ENCODE results near the gene SCYGR6. TPM values are rescaled to one million over a fixed set of nuclear protein-coding genes. Genes with fewer than 3 reads are reported as not detected.
"Not testable (repeated sequence)": the region's sequence is repeated elsewhere in the genome, so short reads cannot be mapped to it uniquely, and the experiment has no call there.

The SCYGR6 gene
- total RNA-seq, 2 experiments from 2014 or later: not detected

- Mint-ChIP-seq H3K4me3 (no peak within 1 kb of the TSS), H3K27ac (no peak within 1 kb of the TSS), H3K4me1 (no peaks in the 10 kb centered on the region), H3K27me3 (peaks cover 11% of the 10 kb centered on the region), H3K36me3 (no peaks in the 10 kb centered on the region), H3K9me3 (peaks cover 1% of the 10 kb centered on the region)
- DNase-seq: no peak
These were observed 3.5 kb upstream of the SCYGR6 start, which contains the start of gene SCYGR7 for GRCh38 chr2:227728035-227728434. TSS of gene SCYGR7 (plus strand) at chr2:227728335. CDS start at chr2:227728335, 0 bp downstream.

- H3K27ac Mint-ChIP-seq, H3K4me3 Mint-ChIP-seq, H3K9me3 Mint-ChIP-seq, H3K36me3 Mint-ChIP-seq, DNase-seq, H3K4me1 Mint-ChIP-seq: not testable (repeated sequence)
- H3K27me3 Mint-ChIP-seq: peaks cover 31% of the 10 kb centered on the region
These were observed 1.7 kb downstream of the SCYGR6 start for GRCh38 chr2:227722821-227723220.

- H3K36me3 Mint-ChIP-seq: no peaks in the 10 kb centered on the region
- H3K27me3 Mint-ChIP-seq: peaks cover 48% of the 10 kb centered on the region
- no peak overlapping the region for H3K27ac Mint-ChIP-seq
- H3K4me1 Mint-ChIP-seq: no peaks in the 10 kb centered on the region
- no peak overlapping the region for H3K4me3 Mint-ChIP-seq
- no peak for DNase-seq
- no peaks in the 10 kb centered on the region for H3K9me3 Mint-ChIP-seq
These were observed 3.9 kb downstream of the SCYGR6 start for GRCh38 chr2:227720680-227721079.

DNA sequence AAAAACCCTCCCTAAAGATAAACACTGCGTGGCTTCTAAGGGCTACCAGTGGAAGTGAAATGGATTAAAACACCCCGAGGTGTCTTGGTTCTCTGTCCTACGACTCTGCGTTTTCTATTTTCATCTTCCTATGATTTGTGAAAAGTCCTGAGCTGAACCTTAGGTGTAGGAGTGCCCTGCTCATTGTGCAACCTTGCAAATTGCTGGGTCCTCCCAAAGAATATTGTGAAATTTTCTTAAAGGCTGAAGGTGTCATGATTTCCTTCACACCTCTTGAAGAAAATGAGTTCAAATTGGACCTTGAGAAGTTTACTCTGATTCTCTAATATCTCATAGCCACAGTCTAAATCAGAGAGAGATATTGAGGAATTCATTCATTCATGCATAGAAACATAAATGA, 4.9 kb downstream of the SCYGR6 start:
- H3K4me1 Mint-ChIP-seq: no peaks in the 10 kb centered on the region
- H3K27ac Mint-ChIP-seq: no peak overlapping the region
- H3K4me3 Mint-ChIP-seq: no peak overlapping the region
- DNase-seq: no peak
- peaks cover 57% of the 10 kb centered on the region for H3K27me3 Mint-ChIP-seq
- H3K9me3 Mint-ChIP-seq: no peaks in the 10 kb centered on the region
- no peaks in the 10 kb centered on the region for H3K36me3 Mint-ChIP-seq

DNA sequence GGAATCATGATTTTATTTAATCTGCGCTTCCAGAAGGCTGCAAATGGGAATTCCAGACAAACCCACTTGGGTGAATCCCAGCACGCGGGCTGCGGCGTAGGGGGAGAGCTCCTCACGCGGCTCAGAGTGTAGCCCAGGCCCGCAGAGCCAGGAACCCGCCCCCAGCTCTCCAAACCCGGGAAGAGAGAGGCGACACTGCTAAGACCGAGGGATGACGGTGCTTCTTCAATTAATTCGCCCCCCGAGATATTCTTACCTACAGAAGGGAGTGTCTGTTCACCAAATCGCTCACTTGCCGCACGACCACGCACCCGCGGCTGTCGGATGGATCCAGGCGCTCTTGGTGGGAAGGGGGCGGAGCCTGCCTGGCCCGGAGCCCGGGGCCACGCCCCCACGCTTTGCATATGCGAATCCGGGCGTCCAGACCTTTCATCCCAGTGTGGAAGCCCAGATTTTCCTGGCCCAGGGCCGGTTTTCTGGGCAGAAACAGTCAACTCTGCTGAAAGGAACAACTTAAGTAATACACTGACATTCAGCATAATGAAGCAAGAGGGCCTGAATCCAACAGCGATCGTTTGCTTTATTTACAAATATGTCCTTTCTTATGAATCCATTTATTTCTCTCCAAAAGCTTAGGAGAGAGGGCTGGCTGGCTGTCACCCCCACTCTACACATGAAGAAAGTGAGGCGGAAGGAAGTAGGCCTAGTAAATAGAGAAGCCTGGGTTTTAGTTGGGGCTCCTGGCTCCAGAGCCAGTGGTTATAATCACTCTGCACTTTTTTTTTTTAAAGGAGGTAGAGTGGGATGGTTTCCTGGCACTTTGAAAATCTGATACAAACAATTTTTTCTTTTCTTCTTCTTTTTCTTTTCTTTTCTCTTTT, 6.6 kb downstream of the SCYGR6 start, which contains the start of gene SLC19A3:
Gene SLC19A3 (minus strand): TSS at position 342 of the 881 bp plus-strand sequence. CDS start 15,710 bp downstream, outside the sequence.
- H3K4me1 Mint-ChIP-seq: no peaks in the 10 kb centered on the region
- H3K9me3 Mint-ChIP-seq: no peaks in the 10 kb centered on the region
- DNase-seq: peak; percentile 14
- H3K27ac Mint-ChIP-seq: no peak within 1 kb of the TSS
- H3K4me3 Mint-ChIP-seq: peak within 1 kb of the TSS; percentile 8
- H3K36me3 Mint-ChIP-seq: no peaks in the 10 kb centered on the region
- peaks cover 56% of the 10 kb centered on the region for H3K27me3 Mint-ChIP-seq

GRCh38 chr2:227716501-227716900, 8.1 kb downstream of the SCYGR6 start:
- no peak for DNase-seq
- Mint-ChIP-seq H3K4me3 (no peak overlapping the region), H3K27ac (no peak overlapping the region), H3K4me1 (no peaks in the 10 kb centered on the region), H3K36me3 (no peaks in the 10 kb centered on the region), H3K27me3 (peaks cover 51% of the 10 kb centered on the region), H3K9me3 (no peaks in the 10 kb centered on the region)

- no peaks in the 10 kb centered on the region for H3K4me1 Mint-ChIP-seq
- H3K4me3 Mint-ChIP-seq: no peak overlapping the region
- H3K27ac Mint-ChIP-seq: no peak overlapping the region
- H3K27me3 Mint-ChIP-seq: peaks cover 34% of the 10 kb centered on the region
- DNase-seq: no peak
- H3K9me3 Mint-ChIP-seq: no peaks in the 10 kb centered on the region
- no peaks in the 10 kb centered on the region for H3K36me3 Mint-ChIP-seq
These were observed 11.3 kb downstream of the SCYGR6 start for GRCh38 chr2:227713291-227713690.

GRCh38 chr2:227710986-227711385, 13.6 kb downstream of the SCYGR6 start:
- H3K9me3 Mint-ChIP-seq: no peaks in the 10 kb centered on the region
- DNase-seq: no peak
- no peaks in the 10 kb centered on the region for H3K36me3 Mint-ChIP-seq
- no peak overlapping the region for H3K27ac Mint-ChIP-seq
- H3K4me1 Mint-ChIP-seq: no peaks in the 10 kb centered on the region
- H3K4me3 Mint-ChIP-seq: no peak overlapping the region
- peaks cover 18% of the 10 kb centered on the region for H3K27me3 Mint-ChIP-seq

- Mint-ChIP-seq H3K4me3 (no peak overlapping the region), H3K36me3 (no peaks in the 10 kb centered on the region), H3K4me1 (no peaks in the 10 kb centered on the region), H3K9me3 (no peaks in the 10 kb centered on the region), H3K27me3 (peaks cover 9% of the 10 kb centered on the region), H3K27ac (no peak overlapping the region)
- DNase-seq: no peak
These were observed 17.2 kb downstream of the SCYGR6 start for GRCh38 chr2:227707390-227707789.

GRCh38 chr2:227706859-227707258, 17.7 kb downstream of the SCYGR6 start:
- DNase-seq: no peak
- no peak overlapping the region for H3K4me3 Mint-ChIP-seq
- H3K36me3 Mint-ChIP-seq: no peaks in the 10 kb centered on the region
- H3K27ac Mint-ChIP-seq: no peak overlapping the region
- H3K4me1 Mint-ChIP-seq: no peaks in the 10 kb centered on the region
- H3K27me3 Mint-ChIP-seq: peaks cover 11% of the 10 kb centered on the region
- H3K9me3 Mint-ChIP-seq: no peaks in the 10 kb centered on the region

DNA sequence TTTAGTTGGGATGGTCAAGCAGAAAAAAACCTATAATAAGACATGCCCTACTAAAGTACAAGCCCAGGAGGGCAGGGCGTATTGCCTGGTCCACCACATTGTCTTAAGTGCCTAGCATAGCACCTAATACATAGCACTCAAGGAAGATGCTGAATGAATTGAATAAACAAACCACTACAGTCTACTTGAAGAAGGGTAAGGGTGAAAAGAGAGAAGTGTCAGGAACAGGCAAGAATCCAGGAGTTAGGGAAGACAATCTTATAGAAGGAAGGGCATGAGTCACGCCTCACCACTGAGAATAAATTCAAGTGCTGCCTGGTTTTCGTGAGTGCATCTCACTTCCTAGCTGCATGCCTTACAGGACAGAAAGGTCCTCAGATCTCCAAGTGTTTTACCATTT, 20.6 kb downstream of the SCYGR6 start:
- H3K9me3 Mint-ChIP-seq: no peaks in the 10 kb centered on the region
- H3K27me3 Mint-ChIP-seq: peaks cover 15% of the 10 kb centered on the region
- no peak overlapping the region for H3K4me3 Mint-ChIP-seq
- no peak overlapping the region for H3K27ac Mint-ChIP-seq
- H3K36me3 Mint-ChIP-seq: no peaks in the 10 kb centered on the region
- no peak for DNase-seq
- H3K4me1 Mint-ChIP-seq: no peaks in the 10 kb centered on the region

DNA sequence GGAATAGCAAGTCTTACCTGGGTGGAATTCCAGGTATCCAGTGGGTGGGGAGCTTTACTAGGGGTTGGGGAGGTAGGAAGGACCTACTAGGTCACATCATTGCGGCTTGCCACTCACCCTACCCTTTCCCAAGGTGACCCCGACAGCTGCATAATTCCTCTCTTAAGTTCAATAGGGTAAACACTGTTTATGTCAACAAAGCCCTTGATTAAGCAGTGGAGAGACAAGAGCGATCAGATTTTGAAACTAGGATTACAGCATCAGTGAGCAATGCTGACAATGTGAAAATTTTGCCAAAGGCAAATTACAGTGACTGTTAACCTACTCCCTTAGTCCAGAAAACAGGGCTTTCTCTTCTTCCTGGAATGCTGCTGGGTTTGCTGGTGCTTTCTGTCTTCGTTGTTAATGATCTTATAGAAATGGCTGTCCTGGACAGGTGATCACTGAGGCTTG, 21.3 kb downstream of the SCYGR6 start:
- Mint-ChIP-seq H3K27ac (no peak overlapping the region), H3K4me3 (no peak overlapping the region), H3K27me3 (peaks cover 15% of the 10 kb centered on the region), H3K36me3 (no peaks in the 10 kb centered on the region), H3K4me1 (no peaks in the 10 kb centered on the region), H3K9me3 (no peaks in the 10 kb centered on the region)
- no peak for DNase-seq

DNA sequence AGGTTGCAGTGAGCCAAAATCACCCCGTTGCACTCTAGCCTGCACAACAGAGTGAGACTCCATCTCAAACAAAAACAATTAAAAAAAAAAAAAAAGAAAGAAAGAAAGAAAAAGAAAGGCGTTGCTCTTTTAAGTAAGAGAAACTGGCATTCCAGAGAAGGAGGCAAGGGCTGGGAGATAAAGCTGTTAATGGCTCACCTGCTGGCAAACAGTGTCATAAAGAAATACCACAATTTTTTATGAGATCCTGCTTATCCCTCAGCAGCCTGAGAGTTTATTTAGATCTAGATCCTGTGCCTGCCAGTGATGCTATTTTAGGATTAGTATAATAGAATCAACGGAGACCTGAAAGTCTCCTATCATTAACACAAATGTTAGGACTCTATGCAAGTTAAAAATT, 23.0 kb downstream of the SCYGR6 start:
- H3K27ac Mint-ChIP-seq: no peak overlapping the region

DNA sequence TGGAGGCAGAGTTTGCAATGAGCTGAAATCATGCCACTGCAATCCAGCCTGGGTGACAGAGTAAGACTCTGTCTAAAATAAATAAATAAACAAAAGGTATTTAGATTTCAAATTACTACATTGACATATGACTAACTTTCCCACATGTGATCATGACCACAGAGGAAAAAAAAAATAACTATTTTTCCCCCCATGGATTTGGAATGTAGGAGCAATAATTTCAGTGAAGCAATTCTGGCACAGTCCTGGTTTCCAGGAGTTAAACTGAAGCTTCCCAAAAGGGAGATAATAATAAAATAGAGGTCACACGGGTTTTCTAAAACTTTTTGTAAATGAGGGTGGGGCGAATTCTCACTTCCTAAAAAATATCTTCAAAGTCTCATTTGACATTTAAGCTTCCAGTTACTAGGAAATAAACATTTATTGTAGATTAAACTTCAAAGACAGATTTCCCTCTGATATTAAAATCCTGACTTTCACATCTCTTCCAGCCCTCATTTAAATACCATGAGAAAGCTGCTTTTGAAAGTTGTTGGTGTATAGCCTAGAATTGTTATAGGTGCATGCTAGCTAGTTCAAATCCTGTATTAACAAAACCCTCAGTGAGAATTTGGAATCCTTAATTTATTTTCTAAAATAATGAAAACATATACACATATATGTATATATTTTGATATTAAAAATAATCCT, 27.4 kb downstream of the SCYGR6 start:
- no peak overlapping the region for H3K27ac Mint-ChIP-seq
- H3K4me3 Mint-ChIP-seq: no peak overlapping the region
- H3K4me1 Mint-ChIP-seq: no peaks in the 10 kb centered on the region

More for the DNA sequence above, 23.0 kb downstream of the SCYGR6 start:
- Mint-ChIP-seq H3K27me3 (peaks cover 15% of the 10 kb centered on the region), H3K4me3 (no peak overlapping the region), H3K4me1 (no peaks in the 10 kb centered on the region), H3K36me3 (no peaks in the 10 kb centered on the region), H3K9me3 (no peaks in the 10 kb centered on the region)
- DNase-seq: no peak

DNA sequence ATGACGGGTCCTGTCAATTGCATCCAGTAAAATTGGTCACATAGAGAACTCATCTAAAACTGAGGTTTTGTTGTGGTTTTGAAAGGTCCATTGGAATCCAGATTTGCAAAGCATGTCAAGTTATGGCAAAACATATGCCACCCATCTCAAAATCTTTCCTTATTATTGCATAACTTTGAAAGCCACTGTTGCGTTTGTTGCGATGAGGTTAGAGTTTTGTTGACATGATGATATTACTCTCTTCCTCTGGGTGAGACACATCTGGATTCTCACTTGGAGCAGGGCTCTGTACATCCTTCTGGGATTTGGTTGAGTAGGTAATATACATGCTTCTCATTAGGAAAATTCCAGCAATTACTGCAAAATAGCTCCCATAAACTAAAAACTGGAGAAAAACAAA, 37.4 kb downstream of the SCYGR6 start:
- H3K36me3 Mint-ChIP-seq: no peaks in the 10 kb centered on the region
- no peaks in the 10 kb centered on the region for H3K9me3 Mint-ChIP-seq
- no peak for DNase-seq
- peaks cover 51% of the 10 kb centered on the region for H3K27me3 Mint-ChIP-seq
- H3K4me1 Mint-ChIP-seq: no peaks in the 10 kb centered on the region
- H3K4me3 Mint-ChIP-seq: no peak overlapping the region
- no peak overlapping the region for H3K27ac Mint-ChIP-seq

More for the DNA sequence above, 27.4 kb downstream of the SCYGR6 start:
- H3K27me3 Mint-ChIP-seq: peaks cover 15% of the 10 kb centered on the region
- H3K36me3 Mint-ChIP-seq: no peaks in the 10 kb centered on the region
- H3K9me3 Mint-ChIP-seq: no peaks in the 10 kb centered on the region
- no peak for DNase-seq

Data from activated naive CD8-positive, alpha-beta T cell treated with anti-CD3 and anti-CD28 coated beads for 36 hours (primary cell).